ENCODE measurements around the gene TMEM63A. TPM values are rescaled to one million over a fixed set of nuclear protein-coding genes. Genes with fewer than 3 reads are reported as not detected.

Gene TMEM63A
- total and polyA plus RNA-seq, 5 donors from 2014 or later, result 66.9 to 454 (median 70.3) TPM

GRCh38 chr1:225860107-225860506 is 22.1 kb downstream of the TMEM63A start:
- Mint-ChIP-seq H3K4me1 (peaks cover 0 to 28% (median 13%) of the 10 kb centered on the region in 4 donors), H3K27me3 (no peaks in the 10 kb centered on the region), H3K4me3 (no peak overlapping the region), H3K9me3 (no peaks in the 10 kb centered on the region), H3K36me3 (peaks cover 30% of the 10 kb centered on the region), H3K27ac (peak overlapping the region in 1 of 3 donors; percentile 15)
- Histone ChIP-seq H3K4me3 (ENCODE audit: low read depth, low read length) (no peak overlapping the region), H3K27ac (ENCODE audit: insufficient read depth, low read length, poor library complexity, severe bottlenecking) (no peak overlapping the region), H3K27me3 (ENCODE audit: control insufficient read depth, insufficient read depth, low read length) (no peaks in the 10 kb centered on the region), H3K36me3 (ENCODE audit: control insufficient read depth, insufficient read depth, low read length) (peaks cover 92% of the 10 kb centered on the region), H3K4me1 (ENCODE audit: control insufficient read depth, insufficient read depth, low read length, poor library complexity, severe bottlenecking) (peaks cover 3% of the 10 kb centered on the region), H3K9me3 (ENCODE audit: control insufficient read depth in 2 of 2, low read length in 2 of 2) (no peaks in the 10 kb centered on the region)
- ATAC-seq (ENCODE audit: low read depth in 2 of 2) (no peak), DNase-seq (no peak)

- H3K9me3 ChIP-seq (ENCODE audit: control insufficient read depth in 2 of 2, low read length in 2 of 2), result no peaks in the 10 kb centered on the region
- no peak overlapping the region for H3K4me3 ChIP-seq (ENCODE audit: low read depth, low read length)
- no peak overlapping the region for H3K27ac ChIP-seq (ENCODE audit: insufficient read depth, low read length, poor library complexity, severe bottlenecking)
- Mint-ChIP-seq H3K27me3 (no peaks in the 10 kb centered on the region), H3K9me3 (peaks cover 0 to 1% (median 0%) of the 10 kb centered on the region in 7 donors), H3K27ac (peak overlapping the region in 1 of 3 donors; percentile 52), H3K4me1 (peaks cover 4 to 23% (median 14%) of the 10 kb centered on the region in 4 donors), H3K4me3 (no peak overlapping the region), H3K36me3 (peaks cover 36% of the 10 kb centered on the region)
- ATAC-seq (ENCODE audit: low read depth in 2 of 2) (no peak), DNase-seq (no peak)
- peaks cover 92% of the 10 kb centered on the region for H3K36me3 ChIP-seq (ENCODE audit: control insufficient read depth, insufficient read depth, low read length)
- H3K4me1 ChIP-seq (ENCODE audit: control insufficient read depth, insufficient read depth, low read length, poor library complexity, severe bottlenecking), result peaks cover 3% of the 10 kb centered on the region
- no peaks in the 10 kb centered on the region for H3K27me3 ChIP-seq (ENCODE audit: control insufficient read depth, insufficient read depth, low read length)
Measured at GRCh38 chr1:225859151-225859550, 23.0 kb downstream of the TMEM63A start.

- Mint-ChIP-seq H3K4me1 (peaks cover 4 to 23% (median 16%) of the 10 kb centered on the region in 4 donors), H3K27ac (no peak overlapping the region), H3K27me3 (no peaks in the 10 kb centered on the region), H3K4me3 (no peak overlapping the region), H3K36me3 (peaks cover 46% of the 10 kb centered on the region), H3K9me3 (peaks cover 0 to 1% (median 0%) of the 10 kb centered on the region in 7 donors)
- H3K36me3 ChIP-seq (ENCODE audit: control insufficient read depth, insufficient read depth, low read length), result peaks cover 94% of the 10 kb centered on the region
- H3K27ac ChIP-seq (ENCODE audit: insufficient read depth, low read length, poor library complexity, severe bottlenecking), result no peak overlapping the region
- ATAC-seq (ENCODE audit: low read depth in 2 of 2) (no peak), DNase-seq (no peak)
- H3K4me3 ChIP-seq (ENCODE audit: low read depth, low read length), result no peak overlapping the region
- no peaks in the 10 kb centered on the region for H3K27me3 ChIP-seq (ENCODE audit: control insufficient read depth, insufficient read depth, low read length)
- no peaks in the 10 kb centered on the region for H3K9me3 ChIP-seq (ENCODE audit: control insufficient read depth in 2 of 2, low read length in 2 of 2)
- H3K4me1 ChIP-seq (ENCODE audit: control insufficient read depth, insufficient read depth, low read length, poor library complexity, severe bottlenecking), result peaks cover 3% of the 10 kb centered on the region
Measured at GRCh38 chr1:225857256-225857655, 24.9 kb downstream of the TMEM63A start.

GRCh38 chr1:225855503-225856300 is 26.5 kb downstream of the TMEM63A start:
- Mint-ChIP-seq H3K4me3 (peak overlapping the region in 1 of 4 donors; percentile 69), H3K36me3 (peaks cover 53% of the 10 kb centered on the region), H3K27me3 (no peaks in the 10 kb centered on the region), H3K27ac (peak overlapping the region; percentile 32 to 86 (median 42)), H3K9me3 (peaks cover 0 to 1% (median 0%) of the 10 kb centered on the region in 7 donors), H3K4me1 (peaks cover 4 to 28% (median 22%) of the 10 kb centered on the region in 4 donors)
- no peaks in the 10 kb centered on the region for H3K27me3 ChIP-seq (ENCODE audit: control insufficient read depth, insufficient read depth, low read length)
- peaks cover 93% of the 10 kb centered on the region for H3K36me3 ChIP-seq (ENCODE audit: control insufficient read depth, insufficient read depth, low read length)
- H3K9me3 ChIP-seq (ENCODE audit: control insufficient read depth in 2 of 2, low read length in 2 of 2), result no peaks in the 10 kb centered on the region
- H3K4me3 ChIP-seq (ENCODE audit: low read depth, low read length), result no peak overlapping the region
- DNase-seq, result no peak
- peak overlapping the region; percentile 18 for H3K27ac ChIP-seq (ENCODE audit: insufficient read depth, low read length, poor library complexity, severe bottlenecking)
- peaks cover 3% of the 10 kb centered on the region for H3K4me1 ChIP-seq (ENCODE audit: control insufficient read depth, insufficient read depth, low read length, poor library complexity, severe bottlenecking)
- no peak for ATAC-seq (ENCODE audit: low read depth in 2 of 2)

GRCh38 chr1:225853441-225853840 is 28.7 kb downstream of the TMEM63A start:
- Histone ChIP-seq H3K27me3 (ENCODE audit: control insufficient read depth, insufficient read depth, low read length) (no peaks in the 10 kb centered on the region), H3K9me3 (ENCODE audit: control insufficient read depth in 2 of 2, low read length in 2 of 2) (no peaks in the 10 kb centered on the region), H3K4me3 (ENCODE audit: low read depth, low read length) (no peak overlapping the region), H3K4me1 (ENCODE audit: control insufficient read depth, insufficient read depth, low read length, poor library complexity, severe bottlenecking) (peaks cover 20% of the 10 kb centered on the region), H3K27ac (ENCODE audit: insufficient read depth, low read length, poor library complexity, severe bottlenecking) (no peak overlapping the region), H3K36me3 (ENCODE audit: control insufficient read depth, insufficient read depth, low read length) (peaks cover 92% of the 10 kb centered on the region)
- H3K4me3 Mint-ChIP-seq, result no peak overlapping the region
- no peaks in the 10 kb centered on the region for H3K27me3 Mint-ChIP-seq
- ATAC-seq (ENCODE audit: low read depth in 2 of 2), result no peak
- peak overlapping the region in 1 of 3 donors; percentile 59 for H3K27ac Mint-ChIP-seq
- peaks cover 4 to 47% (median 33%) of the 10 kb centered on the region in 4 donors for H3K4me1 Mint-ChIP-seq
- peaks cover 0 to 1% (median 0%) of the 10 kb centered on the region in 7 donors for H3K9me3 Mint-ChIP-seq
- no peak for DNase-seq
- H3K36me3 Mint-ChIP-seq, result peaks cover 64% of the 10 kb centered on the region

GRCh38 chr1:225852413-225853124 is 29.6 kb downstream of the TMEM63A start:
- Histone ChIP-seq H3K27ac (ENCODE audit: insufficient read depth, low read length, poor library complexity, severe bottlenecking) (no peak overlapping the region), H3K4me1 (ENCODE audit: control insufficient read depth, insufficient read depth, low read length, poor library complexity, severe bottlenecking) (peaks cover 29% of the 10 kb centered on the region), H3K27me3 (ENCODE audit: control insufficient read depth, insufficient read depth, low read length) (no peaks in the 10 kb centered on the region), H3K36me3 (ENCODE audit: control insufficient read depth, insufficient read depth, low read length) (peaks cover 94% of the 10 kb centered on the region), H3K9me3 (ENCODE audit: control insufficient read depth in 2 of 2, low read length in 2 of 2) (no peaks in the 10 kb centered on the region), H3K4me3 (ENCODE audit: low read depth, low read length) (no peak overlapping the region)
- Mint-ChIP-seq H3K4me1 (peaks cover 4 to 51% (median 36%) of the 10 kb centered on the region in 4 donors), H3K27ac (peak overlapping the region; percentile 32 to 83 (median 69)), H3K9me3 (peaks cover 0 to 2% (median 0%) of the 10 kb centered on the region in 7 donors), H3K4me3 (no peak overlapping the region), H3K27me3 (no peaks in the 10 kb centered on the region), H3K36me3 (peaks cover 65% of the 10 kb centered on the region)
- ATAC-seq (ENCODE audit: low read depth in 2 of 2) (no peak), DNase-seq (no peak)

- no peaks in the 10 kb centered on the region for H3K27me3 Mint-ChIP-seq
- no peak for DNase-seq
- H3K36me3 Mint-ChIP-seq, result peaks cover 64% of the 10 kb centered on the region
- H3K4me3 Mint-ChIP-seq, result no peak overlapping the region
- no peak overlapping the region for H3K27ac ChIP-seq (ENCODE audit: insufficient read depth, low read length, poor library complexity, severe bottlenecking)
- no peaks in the 10 kb centered on the region for H3K27me3 ChIP-seq (ENCODE audit: control insufficient read depth, insufficient read depth, low read length)
- no peak for ATAC-seq (ENCODE audit: low read depth in 2 of 2)
- H3K4me1 ChIP-seq (ENCODE audit: control insufficient read depth, insufficient read depth, low read length, poor library complexity, severe bottlenecking), result peaks cover 29% of the 10 kb centered on the region
- peaks cover 4 to 51% (median 40%) of the 10 kb centered on the region in 4 donors for H3K4me1 Mint-ChIP-seq
- no peaks in the 10 kb centered on the region for H3K9me3 ChIP-seq (ENCODE audit: control insufficient read depth in 2 of 2, low read length in 2 of 2)
- H3K36me3 ChIP-seq (ENCODE audit: control insufficient read depth, insufficient read depth, low read length), result peaks cover 95% of the 10 kb centered on the region
- H3K4me3 ChIP-seq (ENCODE audit: low read depth, low read length), result no peak overlapping the region
- H3K9me3 Mint-ChIP-seq, result peaks cover 0 to 2% (median 0%) of the 10 kb centered on the region in 7 donors
- peak overlapping the region in 1 of 3 donors; percentile 32 for H3K27ac Mint-ChIP-seq
Measured at GRCh38 chr1:225851805-225852204, 30.4 kb downstream of the TMEM63A start.
